ENCODE data around the gene GNG7.

DNA sequence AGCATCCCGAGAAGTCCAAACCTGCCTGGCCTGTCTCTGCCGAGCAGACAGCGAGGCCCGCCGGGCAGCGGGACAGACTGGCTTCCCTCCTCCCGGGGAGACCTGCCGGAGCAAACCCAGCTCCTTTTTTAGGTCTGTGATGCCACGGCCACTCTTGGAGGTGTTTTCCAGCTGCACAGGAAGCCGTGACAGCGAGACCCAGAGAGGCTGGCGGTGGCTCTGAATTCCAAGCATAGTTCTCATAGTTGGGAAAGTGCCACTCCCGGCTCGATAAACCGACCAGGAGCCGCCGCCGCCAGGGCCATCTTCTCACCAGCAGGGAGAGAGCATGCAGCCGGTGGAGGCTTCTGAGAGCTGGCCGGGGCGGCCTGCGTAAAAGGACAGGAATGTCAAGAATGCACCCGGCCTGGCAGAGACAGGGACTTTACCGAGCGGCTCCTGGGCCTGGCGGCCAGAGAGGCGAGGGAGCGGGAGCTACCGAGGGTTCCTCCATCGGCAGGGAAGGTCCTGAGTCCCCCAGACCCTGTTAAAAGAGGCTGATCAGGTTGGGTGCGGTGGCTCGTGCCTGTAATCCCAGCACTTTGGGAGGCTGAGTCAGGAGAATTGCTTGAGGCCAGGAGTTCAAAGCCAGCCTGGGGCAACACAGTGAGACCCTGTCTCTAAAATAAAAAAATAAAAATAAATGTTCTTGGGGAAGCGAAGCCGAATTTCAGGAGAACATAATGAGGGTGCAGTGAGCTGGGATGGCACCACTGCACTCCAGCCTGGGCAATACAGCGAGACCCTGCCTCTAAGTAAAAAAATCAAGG is 161.6 kb downstream of the GNG7 start:
- TF ChIP-seq EZH2 (optimal IDR thresholded peaks at IDR 0.05; ENCODE audit: low read depth, low read length) (no peak), EZH2phosphoT487 (IDR thresholded peaks at IDR 0.05; ENCODE audit: low read length) (no peak)
- TF ChIP-seq, protein P1, sequence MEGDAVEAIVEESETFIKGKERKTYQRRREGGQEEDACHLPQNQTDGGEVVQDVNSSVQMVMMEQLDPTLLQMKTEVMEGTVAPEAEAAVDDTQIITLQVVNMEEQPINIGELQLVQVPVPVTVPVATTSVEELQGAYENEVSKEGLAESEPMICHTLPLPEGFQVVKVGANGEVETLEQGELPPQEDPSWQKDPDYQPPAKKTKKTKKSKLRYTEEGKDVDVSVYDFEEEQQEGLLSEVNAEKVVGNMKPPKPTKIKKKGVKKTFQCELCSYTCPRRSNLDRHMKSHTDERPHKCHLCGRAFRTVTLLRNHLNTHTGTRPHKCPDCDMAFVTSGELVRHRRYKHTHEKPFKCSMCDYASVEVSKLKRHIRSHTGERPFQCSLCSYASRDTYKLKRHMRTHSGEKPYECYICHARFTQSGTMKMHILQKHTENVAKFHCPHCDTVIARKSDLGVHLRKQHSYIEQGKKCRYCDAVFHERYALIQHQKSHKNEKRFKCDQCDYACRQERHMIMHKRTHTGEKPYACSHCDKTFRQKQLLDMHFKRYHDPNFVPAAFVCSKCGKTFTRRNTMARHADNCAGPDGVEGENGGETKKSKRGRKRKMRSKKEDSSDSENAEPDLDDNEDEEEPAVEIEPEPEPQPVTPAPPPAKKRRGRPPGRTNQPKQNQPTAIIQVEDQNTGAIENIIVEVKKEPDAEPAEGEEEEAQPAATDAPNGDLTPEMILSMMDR (IDR thresholded peaks at IDR 0.05; ENCODE audit: low read length) = no peak

Data from MM.1S (cell line).